Measurements from ENCODE around the gene THPO.
A peak's percentile ranks its signal among the peaks of the same experiment; 100 is the strongest.

Gene THPO

DNA sequence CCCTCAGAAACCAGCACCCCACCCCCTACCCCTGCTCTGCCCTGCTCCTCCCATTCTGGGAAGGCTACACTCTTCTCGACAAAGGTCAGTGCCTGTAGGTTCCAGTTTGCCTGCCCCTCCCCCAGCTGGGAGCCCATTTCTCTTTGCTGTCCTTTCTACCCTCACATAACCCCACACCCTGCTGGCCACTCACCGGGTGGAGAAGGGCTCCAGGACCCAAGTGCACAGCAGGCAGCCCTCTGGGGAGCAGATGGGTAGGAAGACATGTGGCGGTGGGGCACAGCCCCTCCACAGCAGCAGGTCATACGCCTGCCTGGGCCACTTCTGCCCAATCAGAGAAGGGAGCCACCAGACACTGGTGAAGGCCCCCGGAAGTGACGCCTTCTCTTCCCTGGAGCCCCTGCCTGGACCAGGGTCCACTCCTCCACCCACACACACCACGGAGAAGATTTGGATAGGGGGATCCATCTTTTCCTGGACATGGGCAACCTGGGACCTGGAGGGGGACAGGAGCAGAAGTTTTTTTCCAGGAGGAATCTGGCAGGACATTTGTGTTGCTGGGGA, at the start of gene THPO:
TSS of gene THPO (minus strand) at position 326 of the 564 bp plus-strand sequence. CDS start 1,948 bp downstream, outside the sequence.
- DNase-seq (ENCODE audit: low spot score), result no peak

DNA sequence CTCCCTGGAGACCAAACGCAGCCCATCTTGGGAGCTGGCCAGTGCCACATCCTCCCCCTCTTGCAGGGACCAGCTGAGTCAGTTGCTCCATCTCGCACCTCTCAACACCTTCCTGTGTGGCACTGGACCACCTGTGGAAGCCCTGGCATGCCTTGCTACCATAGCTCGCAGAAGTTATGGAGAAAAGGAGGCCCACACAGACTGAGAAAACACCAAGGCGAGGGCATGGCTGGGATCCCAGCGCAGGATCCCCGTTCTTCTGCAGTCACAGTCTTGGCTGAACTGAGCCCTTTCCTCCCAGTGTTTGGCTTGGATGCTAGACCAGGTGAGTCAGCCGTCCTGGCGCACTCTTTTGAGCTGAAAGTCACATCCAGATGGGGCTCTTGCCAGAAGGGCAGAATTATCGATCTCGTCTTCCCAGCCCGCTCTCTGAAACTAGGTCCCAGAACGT, 48.7 kb upstream of the THPO start:
- DNase-seq (ENCODE audit: low spot score), result no peak

DNA sequence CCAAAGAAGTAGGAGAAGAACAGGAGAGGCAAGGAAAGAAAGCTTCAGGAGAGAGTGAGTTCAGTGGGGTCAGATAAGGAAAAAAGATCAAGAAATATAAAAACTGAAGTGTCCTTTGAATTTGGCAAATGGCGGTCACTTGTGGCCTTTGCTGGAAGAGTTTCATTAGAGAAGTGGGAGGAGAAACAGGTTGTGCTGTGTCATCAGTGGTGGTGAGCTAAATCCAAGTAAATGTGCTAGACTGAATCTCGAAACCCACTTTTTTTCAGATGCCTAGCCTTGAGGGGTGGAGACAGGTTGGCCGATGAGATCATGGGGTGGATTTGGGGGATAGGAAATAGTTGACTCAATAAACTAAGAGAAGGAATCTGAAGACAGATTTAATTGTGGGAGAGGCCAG, 45.6 kb upstream of the THPO start:
- no peak for DNase-seq (ENCODE audit: low spot score)

DNA sequence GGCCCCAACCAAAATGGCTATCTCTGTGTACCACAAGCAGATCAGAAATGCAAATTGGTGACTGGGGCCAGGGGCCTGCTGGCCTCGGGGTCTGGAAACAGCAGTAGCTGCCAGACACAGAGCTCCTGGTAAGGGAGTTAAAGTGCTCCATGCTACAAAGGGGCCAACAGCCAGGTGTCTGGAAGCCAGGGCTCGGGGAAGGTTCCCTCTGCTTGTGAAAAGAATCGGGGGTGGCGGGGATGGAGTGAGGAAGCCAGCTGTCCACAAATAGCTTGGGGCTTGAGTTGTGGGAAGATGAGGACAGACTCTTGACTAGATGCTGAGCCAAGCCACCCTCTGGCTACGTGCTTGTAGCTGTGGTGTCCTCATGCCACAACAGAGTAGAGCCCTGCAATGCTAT, 41.2 kb upstream of the THPO start:
- no peak for DNase-seq (ENCODE audit: low spot score)

DNA sequence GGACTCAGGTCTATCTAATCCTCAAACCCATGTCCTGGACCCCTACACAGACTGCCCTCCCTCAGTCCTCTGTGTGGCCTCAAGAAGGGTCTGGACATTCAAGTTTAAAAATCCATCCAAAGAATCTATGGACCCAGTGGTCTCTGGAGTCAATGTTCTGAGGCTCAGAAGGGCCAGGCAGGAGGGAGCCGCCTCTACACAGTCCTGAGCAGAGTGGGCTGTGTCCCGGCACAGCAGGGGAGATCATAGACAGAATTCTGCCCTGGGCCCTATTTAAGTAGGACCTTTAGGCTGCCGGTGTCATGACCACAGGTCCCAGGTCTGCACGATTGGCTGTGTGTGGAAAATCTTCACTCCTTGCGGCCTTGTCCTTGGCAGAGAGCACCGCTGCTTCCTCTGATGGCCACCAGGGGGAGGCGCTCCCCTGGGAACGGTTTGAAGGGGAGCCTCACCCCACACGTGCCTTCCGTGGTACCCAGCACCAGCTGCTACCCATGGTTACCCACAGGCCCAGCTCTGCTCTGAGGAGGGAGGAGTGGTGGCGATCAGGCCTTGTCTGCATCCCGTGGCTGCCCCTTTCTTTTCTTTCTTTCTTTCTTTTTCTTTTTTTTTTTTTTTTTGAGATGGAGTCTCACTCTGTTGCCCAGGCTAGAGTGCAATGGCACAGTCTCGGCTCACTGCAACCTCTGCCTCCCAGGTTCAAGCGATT, 39.8 kb upstream of the THPO start:
- peak; percentile 66 for DNase-seq (ENCODE audit: low spot score)

DNA sequence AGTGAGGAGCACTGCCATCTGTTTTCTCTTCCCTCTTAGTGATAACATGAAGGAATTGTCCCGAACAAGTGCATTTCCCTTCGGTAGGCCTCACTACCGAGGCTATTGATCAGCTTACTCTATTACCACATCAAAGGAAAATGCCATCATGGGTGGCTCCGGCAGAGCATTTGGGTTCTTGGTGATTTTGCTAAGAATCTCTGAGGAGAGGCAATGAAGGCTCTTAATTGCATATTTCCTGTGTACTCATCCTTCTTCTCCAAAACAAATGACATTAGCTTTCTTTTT, 37.1 kb upstream of the THPO start:
- DNase-seq (ENCODE audit: low spot score), result no peak

DNA sequence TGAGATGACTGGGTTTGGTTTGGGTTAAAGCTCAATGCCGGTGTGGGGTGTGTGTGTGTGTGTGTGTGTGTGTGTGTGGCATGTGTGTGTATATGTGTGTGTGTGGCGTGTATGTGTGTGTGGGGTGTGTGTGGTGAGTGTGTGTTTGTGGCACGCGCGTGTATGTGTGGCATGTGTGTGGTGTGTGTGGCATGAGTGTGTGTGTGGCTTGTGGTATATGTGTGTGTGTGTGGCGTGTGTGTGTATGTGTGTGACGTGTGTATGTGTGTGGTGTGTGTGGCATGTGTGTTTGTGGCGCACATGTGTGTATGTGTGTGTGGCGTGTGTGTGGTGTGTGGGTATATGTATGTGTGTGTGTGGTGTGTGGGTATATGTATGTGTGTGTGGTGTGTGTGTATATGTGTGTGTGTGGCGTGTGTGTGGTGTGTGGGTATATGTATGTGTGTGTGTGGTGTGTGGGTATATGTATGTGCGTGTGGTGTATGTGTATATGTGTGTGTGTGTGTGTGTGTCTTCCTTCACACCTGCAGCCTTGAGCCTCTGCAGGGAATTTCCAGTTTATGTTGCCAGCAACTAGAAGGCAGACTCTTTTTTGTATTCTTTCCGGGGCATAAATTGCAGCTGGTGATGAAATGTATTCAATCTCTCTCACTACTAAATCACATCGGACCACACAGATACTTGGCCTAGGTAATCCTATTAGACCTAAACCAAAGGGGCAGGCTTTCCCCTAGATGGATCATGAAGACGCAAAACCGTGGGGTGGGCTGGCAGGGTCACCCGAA, 36.6 kb upstream of the THPO start:
- DNase-seq (ENCODE audit: low spot score), result no peak

DNA sequence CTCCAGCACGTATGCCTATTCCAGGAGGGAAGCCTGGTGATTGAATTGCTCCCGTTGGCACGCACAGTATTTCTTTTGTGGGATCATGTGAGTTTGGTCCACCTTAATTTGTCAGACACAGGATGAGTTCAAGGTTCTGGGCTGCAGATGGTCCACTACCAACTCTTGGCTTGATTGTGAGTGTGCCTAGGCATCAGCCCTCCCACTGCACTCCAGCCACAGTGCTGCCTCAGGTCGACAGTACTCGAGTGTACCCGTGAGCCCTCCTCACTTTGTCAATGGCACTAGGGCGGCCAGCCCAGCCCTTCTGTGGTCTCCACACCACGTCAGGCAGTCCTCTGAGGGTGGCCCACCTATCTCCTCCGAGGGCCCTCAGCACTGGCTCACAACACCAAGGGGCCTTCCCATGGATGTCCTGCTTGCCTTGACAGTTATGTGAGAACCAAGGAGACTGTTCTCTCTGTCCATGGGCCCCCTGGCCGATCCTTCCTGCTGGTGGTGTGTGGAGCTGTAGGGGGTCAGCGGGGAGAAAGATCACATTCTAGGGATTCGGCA, 32.0 kb upstream of the THPO start:
- DNase-seq (ENCODE audit: low spot score), result no peak

DNA sequence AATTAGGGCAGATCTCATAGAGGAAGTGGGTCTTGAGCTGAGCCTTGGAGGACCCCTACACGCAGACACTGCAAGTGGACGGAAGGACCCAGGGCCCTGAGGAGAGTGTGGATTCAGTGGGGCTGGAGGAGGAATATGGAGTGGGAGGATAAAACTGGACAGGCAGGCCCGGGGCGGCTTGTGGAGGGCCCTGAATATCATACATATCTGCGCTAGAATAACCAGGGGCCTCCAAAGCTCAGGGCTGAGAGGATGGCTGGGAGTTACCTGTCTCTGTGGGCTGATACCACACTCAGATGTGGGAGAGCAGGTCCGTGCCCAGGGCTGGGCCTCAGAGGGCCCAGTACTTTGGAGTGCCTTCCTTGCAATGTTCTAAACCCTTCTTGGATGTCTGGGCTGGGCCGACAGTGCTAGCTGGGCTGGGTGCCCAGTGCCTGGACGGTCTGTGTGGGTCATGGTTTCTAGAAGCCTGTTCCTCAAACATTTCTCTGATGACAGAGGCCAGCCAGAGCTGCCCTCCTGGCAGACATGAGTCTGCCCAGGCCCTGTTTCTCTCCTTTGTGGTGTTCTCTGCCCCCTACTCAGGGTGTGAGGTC, 31.4 kb upstream of the THPO start:
- no peak for DNase-seq (ENCODE audit: low spot score)

DNA sequence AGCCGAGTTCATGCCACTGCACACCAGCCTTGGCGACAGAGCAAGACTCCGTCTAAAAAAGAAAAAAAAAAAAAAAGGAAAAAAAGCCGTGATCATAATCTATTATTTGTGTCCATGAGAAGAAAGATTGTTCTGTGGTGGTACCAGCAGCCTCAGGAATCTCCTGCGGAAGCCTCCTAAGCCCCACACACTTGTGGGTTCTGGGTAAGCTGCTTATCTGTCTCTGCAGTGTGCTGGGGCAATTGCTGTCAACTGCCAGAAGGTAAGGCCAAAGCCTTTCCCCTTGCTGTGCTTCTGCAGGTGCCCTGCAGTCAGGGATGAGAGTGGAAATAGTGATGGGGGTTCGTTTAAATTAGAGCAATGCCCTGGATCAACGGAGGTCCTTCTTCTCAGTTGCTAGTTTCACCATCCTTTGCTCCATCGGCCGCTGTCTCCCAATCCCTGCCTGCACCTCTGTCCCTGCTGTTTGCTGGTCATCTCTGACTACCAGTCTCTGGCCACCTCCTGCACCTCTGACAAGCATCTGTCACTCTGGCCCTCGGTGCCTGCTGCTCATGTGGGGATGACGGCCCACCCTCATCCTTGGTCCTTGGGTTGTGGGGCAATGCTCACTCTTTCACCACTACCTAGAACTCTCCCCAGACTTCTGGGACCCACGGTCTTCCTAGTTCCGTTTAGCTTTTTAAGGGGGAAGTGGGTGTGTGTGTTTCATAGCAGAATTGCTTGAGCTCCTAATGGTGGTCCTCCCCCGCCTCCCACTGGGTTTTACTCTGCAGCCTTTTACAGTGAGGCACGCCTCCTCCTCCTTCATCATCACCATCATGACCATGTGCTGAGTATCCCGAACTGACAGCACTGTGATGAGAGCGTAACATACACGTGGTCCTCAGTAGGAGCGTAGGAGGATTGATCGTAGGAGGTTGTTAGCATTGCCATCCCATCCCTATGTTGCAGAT, 27.3 kb upstream of the THPO start:
- DNase-seq (ENCODE audit: low spot score), result no peak

DNA sequence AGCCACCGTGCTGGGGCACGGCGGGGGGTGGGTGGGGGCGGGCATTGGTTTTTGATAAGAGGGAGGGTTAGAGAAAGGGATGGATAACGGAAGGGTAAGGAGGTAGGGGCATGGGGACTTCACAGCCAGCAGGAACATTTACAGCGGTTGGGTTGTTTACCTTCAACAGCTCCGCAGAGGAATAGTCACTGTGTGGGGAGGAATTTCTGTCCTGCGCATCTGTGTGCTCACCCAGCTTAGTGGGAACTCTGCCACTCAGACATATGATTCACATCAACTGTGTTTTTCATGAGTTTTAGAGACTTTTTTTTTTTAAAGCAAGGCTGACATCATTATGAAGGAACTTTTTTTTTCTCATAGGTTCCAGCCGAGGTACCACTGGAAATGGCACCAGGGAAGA, 21.4 kb upstream of the THPO start:
- peak; percentile 44 for DNase-seq (ENCODE audit: low spot score)

DNA sequence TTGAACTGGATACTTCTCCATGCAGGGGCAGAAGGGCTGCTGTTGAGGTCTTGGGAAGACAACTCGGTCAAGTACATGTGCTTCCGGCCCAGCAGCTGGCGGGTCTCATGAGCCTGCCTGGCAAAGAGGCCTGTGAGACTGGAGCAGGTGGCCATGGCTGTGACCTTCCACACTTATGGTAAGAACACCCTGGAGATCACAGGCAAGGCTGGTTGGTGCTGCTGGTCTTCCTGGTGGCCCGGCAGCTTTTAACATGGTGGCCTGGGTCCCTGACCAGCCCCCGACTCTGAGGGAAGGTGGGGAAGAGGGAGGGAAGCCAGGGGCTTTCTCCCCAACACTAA, 17.3 kb upstream of the THPO start:
- no peak for DNase-seq (ENCODE audit: low spot score)

DNA sequence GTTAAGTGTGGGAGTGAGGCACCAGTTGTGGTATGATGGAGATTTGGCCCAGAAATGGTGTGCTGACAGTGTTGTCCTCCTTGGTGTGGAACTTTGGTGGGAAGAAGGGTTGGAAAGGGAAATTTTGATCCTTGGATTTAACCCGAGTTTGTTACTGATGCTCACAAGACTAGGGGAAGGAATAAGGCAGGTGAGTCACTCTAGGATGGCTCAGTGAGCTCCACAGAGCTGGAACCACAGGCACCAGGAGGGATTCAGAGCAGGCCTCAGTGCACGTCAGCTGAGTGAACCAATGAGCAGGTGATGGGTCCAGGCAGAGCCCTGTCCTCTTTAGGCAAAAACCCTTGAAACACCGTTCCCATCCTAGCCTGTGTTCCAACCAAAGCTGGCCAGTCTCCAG, 13.3 kb upstream of the THPO start:
- DNase-seq (ENCODE audit: low spot score), result no peak

DNA sequence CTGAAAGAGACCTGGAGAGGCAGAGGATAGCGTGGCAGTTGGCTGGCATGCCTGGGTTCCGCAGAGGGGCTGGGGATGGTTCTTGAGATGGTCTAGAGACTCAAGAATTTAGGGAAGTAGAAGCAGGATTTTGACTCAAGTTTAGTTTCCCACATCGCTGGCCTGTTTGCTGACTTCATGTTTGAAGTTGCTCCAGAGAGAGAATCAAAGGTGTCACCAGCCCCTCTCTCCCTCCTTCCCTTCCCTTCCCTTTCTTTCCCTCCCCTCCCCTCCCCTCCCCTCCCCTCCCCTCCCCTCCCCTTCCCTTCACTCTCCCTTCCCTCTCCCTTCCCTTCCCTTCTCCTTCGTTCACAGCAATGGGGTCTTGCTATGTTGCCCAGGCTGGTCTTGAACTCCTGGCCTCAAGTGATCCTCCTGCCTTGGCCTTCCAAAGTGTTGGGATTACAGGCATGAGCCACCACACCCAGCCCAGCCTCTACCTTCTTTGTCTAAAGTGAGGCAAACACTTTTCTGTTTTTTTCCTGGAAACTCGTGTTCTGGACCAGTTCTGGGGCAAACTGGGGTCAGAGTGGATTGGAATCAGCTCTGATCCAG, 12.0 kb upstream of the THPO start:
- no peak for DNase-seq (ENCODE audit: low spot score)

DNA sequence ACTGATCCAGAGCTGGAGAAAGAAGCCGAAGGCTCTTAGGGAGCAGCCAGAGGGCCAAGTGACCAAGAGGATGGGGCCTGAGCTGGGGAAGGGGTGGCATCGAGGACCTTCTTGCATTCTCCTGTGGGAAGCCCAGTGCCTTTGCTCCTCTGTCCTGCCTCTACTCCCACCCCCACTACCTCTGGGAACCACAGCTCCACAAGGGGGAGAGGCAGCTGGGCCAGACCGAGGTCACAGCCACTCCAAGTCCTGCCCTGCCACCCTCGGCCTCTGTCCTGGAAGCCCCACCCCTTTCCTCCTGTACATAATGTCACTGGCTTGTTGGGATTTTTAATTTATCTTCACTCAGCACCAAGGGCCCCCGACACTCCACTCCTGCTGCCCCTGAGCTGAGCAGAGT, 11.4 kb upstream of the THPO start:
- no peak for DNase-seq (ENCODE audit: low spot score)

DNA sequence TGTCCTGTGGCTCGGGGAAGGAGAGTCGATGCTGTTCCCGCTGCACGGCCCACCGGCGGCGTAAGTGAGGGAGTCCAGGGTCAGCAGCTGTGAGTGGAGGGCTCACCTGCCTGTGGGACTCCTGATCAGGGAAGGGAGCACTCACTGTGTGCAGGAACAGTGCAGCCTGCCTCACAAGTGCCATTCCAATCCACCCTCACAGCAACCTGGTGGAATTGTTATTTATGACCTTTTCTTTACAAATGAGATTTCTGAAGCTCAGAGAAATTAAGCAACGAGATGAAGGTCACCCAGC, 10.9 kb upstream of the THPO start:
- DNase-seq (ENCODE audit: low spot score), result no peak

DNA sequence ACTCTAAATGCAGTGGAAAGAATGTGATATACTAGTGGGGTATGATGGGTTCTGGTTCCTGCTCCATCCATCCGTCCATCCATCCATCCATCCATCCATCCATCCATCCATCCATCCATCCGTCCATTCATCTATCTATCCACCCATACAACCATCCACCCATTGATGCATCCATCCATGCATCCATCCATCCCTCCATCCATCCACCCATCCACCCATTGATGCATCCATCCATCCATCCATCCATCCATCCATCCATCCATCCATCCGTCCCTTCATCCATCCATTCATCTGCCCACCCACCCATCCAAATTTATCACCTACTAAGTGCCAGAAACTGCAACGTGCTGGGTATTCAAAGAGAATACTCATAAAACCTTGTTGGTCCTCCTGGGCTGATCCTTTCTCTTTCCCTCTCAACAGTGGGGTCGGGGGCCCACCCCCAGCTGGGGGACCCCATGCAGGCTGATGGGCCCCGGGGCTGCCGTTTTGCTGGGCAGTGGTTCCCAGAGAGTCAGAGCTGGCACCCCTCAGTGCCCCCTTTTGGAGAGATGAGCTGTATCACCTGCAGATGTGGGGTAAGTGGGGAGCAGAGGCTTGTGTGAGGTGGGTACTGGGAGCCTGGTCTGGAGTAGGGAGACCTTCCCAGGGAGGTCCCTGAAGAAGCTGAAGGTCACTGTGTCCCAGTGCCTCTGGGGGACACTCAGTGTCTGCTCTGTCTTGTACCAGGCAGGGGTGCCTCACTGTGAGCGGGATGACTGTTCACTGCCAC, 10.3 kb upstream of the THPO start:
- DNase-seq (ENCODE audit: low spot score), result no peak

DNA sequence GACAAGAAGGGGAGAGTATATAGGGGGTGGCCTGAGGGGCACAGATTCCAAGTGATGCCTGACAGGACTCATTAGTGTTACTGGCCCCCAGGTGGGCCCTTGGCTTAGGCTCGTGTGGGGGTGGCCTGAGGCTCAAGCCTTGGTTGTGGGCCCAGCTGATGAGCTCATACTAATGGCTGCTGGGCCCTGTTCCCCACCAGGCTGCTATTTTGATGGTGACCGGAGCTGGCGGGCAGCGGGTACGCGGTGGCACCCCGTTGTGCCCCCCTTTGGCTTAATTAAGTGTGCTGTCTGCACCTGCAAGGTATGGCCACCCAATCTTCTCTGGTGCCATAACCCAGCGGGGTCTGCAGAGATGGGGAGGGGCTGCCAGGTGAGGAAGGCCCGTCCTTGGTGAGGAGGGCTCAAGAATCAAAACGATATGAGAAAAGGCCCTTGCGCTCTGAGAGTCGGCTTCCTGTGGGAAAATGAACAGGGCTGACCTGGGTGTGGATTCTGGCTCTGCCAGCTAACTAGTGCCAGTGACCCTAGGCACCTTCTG, 9.2 kb upstream of the THPO start:
- no peak for DNase-seq (ENCODE audit: low spot score)

DNA sequence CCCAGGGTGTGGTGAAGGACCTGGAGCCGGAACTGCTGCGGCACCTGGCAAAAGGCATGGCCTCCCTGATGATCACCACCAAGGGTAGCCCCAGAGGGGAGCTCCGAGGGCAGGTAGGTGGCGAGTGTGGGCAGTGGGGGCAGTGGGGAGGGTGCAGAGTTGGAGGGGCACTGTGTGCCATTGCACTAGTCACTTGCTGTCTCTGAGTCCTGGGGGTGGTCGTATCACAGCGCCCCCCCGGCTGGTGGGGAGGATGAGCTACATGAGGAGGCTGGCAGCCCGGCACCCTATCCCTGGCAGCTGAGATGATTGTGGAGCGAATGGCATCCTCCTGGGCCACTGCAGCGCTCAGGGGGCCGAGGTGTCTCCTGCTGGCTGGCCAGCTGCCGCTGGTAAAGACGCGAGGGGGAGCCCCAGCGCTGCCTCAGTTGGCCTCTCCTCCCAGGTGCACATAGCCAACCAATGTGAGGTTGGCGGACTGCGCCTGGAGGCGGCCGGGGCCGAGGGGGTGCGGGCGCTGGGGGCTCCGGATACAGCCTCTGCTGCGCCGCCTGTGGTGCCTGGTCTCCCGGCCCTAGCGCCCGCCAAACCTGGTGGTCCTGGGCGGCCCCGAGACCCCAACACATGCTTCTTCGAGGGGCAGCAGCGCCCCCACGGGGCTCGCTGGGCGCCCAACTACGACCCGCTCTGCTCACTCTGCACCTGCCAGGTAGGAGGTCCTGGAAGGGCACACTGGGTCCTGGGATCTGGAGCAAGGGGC, 8.2 kb upstream of the THPO start:
- DNase-seq (ENCODE audit: low spot score), result no peak
